Ishikawa (cell line): ENCODE results near the gene BABAM2.

Experiments used
- CEBPB ChIP-seq: IDR thresholded peaks from 2 replicates; pipeline ENCODE4 v1.6.1; 2012
- CREB1 ChIP-seq: IDR thresholded peaks from 2 replicates; pipeline ENCODE4 v1.6.1; 2012; ENCODE audit warnings: low read depth
- EGR1 ChIP-seq: IDR thresholded peaks from 2 replicates; pipeline ENCODE4 v1.6.1; 2012
- EP300 ChIP-seq: IDR thresholded peaks from 2 replicates; pipeline ENCODE4 v1.6.1; 2012; ENCODE audit warnings: borderline replicate concordance
- FOXM1 ChIP-seq: IDR thresholded peaks from 2 replicates; pipeline ENCODE4 v1.6.1; 2012; ENCODE audit warnings: low read depth, borderline replicate concordance
- NFIC ChIP-seq: IDR thresholded peaks from 2 replicates; pipeline ENCODE4 v1.6.1; 2012
- RAD21 ChIP-seq: IDR thresholded peaks from 2 replicates; pipeline ENCODE4 v1.6.1; 2012; ENCODE audit warnings: low read depth
- TAF1 ChIP-seq: IDR thresholded peaks from 2 replicates; pipeline ENCODE4 v1.6.1; 2012; ENCODE audit warnings: low read depth, mild to moderate bottlenecking
- TCF12 ChIP-seq: IDR thresholded peaks from 2 replicates; pipeline ENCODE4 v1.6.1; 2012; ENCODE audit warnings: low read depth
- TEAD4 ChIP-seq: IDR thresholded peaks from 2 replicates; pipeline ENCODE4 v1.6.1; 2012
- YY1 ChIP-seq: IDR thresholded peaks from 2 replicates; pipeline ENCODE4 v1.6.1; 2012; ENCODE audit warnings: low read depth
- ZBTB7A ChIP-seq: IDR thresholded peaks from 2 replicates; pipeline ENCODE4 v1.6.1; 2012; ENCODE audit warnings: low read depth
- TF ChIP-seq, protein P1 (sequence below): IDR thresholded peaks from 2 replicates; pipeline ENCODE4 v1.6.1; 2012
- TF ChIP-seq, protein P2 (sequence below): IDR thresholded peaks from 2 replicates; pipeline ENCODE4 v1.6.1; 2012; ENCODE audit warnings: low read depth, mild to moderate bottlenecking
- TF ChIP-seq, protein P3 (sequence below): IDR thresholded peaks from 2 replicates; pipeline ENCODE4 v1.6.1; 2012

The BABAM2 gene

DNA sequence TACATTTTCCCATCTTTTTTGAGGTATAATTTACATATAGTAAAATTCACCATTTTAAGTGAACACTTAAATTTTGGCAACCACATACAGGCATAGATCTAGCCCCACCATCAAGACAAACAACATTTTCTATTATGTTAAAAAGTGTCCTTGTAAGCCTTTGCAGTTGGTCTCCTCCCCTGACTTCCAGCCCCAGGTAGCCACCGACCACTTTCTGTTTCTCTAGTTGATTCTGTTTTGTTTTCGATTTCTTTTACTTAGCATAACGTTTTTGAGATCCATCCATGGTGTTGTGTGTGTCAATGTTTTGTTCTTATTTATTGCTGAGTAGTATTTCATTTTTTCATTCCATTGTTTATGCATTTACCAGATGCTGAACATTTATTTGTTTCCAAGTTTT lies 366.7 kb downstream of the BABAM2 start:
- TF ChIP-seq FOXM1 = no peak
- TF ChIP-seq TAF1 = no peak
- TF ChIP-seq CREB1 = no peak
- TF ChIP-seq TEAD4 = no peak

DNA sequence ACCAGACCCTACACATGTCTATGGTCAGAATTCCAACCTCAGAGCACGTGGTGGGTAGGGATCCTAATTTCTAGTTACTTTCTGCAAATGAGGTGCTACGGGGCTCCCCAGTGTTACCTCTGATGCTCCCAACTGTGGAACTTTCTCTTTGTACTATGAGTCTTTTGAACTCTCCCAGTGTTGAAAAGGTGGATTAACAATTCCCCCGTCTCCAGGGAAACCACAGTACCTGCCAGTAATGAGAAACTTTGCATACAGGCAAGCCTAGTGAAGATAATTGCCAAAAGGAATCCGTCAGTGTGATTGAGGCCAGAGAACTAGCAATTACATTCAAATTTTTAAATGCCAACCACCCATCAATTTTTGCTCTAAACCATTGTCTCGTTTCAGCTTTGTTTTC lies 373.2 kb downstream of the BABAM2 start:
- no peak for TF ChIP-seq FOXM1
- TF ChIP-seq CREB1 = no peak
- no peak for TF ChIP-seq TCF12
- TF ChIP-seq NFIC = no peak
- TF ChIP-seq, protein P1, sequence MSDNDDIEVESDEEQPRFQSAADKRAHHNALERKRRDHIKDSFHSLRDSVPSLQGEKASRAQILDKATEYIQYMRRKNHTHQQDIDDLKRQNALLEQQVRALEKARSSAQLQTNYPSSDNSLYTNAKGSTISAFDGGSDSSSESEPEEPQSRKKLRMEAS = no peak
- no peak for TF ChIP-seq EP300
- no peak for TF ChIP-seq TEAD4
- no peak for TF ChIP-seq EGR1
- TF ChIP-seq RAD21 = no peak
- TF ChIP-seq ZBTB7A = no peak
- no peak for TF ChIP-seq TAF1
- no peak for TF ChIP-seq YY1
- TF ChIP-seq, protein P2, sequence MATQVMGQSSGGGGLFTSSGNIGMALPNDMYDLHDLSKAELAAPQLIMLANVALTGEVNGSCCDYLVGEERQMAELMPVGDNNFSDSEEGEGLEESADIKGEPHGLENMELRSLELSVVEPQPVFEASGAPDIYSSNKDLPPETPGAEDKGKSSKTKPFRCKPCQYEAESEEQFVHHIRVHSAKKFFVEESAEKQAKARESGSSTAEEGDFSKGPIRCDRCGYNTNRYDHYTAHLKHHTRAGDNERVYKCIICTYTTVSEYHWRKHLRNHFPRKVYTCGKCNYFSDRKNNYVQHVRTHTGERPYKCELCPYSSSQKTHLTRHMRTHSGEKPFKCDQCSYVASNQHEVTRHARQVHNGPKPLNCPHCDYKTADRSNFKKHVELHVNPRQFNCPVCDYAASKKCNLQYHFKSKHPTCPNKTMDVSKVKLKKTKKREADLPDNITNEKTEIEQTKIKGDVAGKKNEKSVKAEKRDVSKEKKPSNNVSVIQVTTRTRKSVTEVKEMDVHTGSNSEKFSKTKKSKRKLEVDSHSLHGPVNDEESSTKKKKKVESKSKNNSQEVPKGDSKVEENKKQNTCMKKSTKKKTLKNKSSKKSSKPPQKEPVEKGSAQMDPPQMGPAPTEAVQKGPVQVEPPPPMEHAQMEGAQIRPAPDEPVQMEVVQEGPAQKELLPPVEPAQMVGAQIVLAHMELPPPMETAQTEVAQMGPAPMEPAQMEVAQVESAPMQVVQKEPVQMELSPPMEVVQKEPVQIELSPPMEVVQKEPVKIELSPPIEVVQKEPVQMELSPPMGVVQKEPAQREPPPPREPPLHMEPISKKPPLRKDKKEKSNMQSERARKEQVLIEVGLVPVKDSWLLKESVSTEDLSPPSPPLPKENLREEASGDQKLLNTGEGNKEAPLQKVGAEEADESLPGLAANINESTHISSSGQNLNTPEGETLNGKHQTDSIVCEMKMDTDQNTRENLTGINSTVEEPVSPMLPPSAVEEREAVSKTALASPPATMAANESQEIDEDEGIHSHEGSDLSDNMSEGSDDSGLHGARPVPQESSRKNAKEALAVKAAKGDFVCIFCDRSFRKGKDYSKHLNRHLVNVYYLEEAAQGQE = no peak
- TF ChIP-seq CEBPB = no peak
- TF ChIP-seq, protein P3, sequence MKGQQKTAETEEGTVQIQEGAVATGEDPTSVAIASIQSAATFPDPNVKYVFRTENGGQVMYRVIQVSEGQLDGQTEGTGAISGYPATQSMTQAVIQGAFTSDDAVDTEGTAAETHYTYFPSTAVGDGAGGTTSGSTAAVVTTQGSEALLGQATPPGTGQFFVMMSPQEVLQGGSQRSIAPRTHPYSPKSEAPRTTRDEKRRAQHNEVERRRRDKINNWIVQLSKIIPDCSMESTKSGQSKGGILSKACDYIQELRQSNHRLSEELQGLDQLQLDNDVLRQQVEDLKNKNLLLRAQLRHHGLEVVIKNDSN = no peak

DNA sequence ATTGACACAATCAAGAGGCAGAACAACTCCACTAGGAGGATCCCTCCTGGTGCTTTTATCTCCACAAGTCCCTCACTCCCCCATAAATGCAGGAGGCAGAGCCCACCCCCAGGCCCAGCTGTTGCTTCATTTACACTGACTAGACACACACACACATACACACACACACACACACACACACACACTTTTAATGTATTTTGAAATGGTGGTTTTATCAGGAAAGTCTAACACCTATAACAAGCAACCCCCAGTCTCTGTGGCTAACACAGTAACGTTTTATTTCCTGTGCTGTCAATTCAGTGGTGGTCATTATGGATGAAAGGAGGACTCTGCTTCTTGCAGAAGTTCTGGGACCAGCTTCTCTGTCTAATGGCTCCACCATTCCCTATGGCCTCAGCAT lies 376.8 kb downstream of the BABAM2 start:
- TF ChIP-seq CREB1 (no peak), EGR1 (no peak), ZBTB7A (no peak), YY1 (no peak), RAD21 (no peak), FOXM1 (no peak), EP300 (no peak), NFIC (no peak), TCF12 (no peak), CEBPB (no peak), TAF1 (no peak), TEAD4 (no peak)
- TF ChIP-seq, protein P2 = no peak
- TF ChIP-seq, protein P3 = no peak
- TF ChIP-seq, protein P1 = no peak

GRCh38 chr2:28268386-28268785 lies 377.9 kb downstream of the BABAM2 start:
- TF ChIP-seq, protein P3 = no peak
- TF ChIP-seq FOXM1 = no peak
- TF ChIP-seq ZBTB7A = no peak
- no peak for TF ChIP-seq CREB1
- TF ChIP-seq TCF12 = no peak
- TF ChIP-seq, protein P2 = no peak
- TF ChIP-seq CEBPB = no peak
- TF ChIP-seq YY1 = no peak
- TF ChIP-seq EP300 = no peak
- TF ChIP-seq EGR1 = no peak
- TF ChIP-seq RAD21 = no peak
- TF ChIP-seq, protein P1 = no peak
- TF ChIP-seq NFIC = no peak
- no peak for TF ChIP-seq TAF1
